ENCODE data around the gene GADD45B.

Gene GADD45B

DNA sequence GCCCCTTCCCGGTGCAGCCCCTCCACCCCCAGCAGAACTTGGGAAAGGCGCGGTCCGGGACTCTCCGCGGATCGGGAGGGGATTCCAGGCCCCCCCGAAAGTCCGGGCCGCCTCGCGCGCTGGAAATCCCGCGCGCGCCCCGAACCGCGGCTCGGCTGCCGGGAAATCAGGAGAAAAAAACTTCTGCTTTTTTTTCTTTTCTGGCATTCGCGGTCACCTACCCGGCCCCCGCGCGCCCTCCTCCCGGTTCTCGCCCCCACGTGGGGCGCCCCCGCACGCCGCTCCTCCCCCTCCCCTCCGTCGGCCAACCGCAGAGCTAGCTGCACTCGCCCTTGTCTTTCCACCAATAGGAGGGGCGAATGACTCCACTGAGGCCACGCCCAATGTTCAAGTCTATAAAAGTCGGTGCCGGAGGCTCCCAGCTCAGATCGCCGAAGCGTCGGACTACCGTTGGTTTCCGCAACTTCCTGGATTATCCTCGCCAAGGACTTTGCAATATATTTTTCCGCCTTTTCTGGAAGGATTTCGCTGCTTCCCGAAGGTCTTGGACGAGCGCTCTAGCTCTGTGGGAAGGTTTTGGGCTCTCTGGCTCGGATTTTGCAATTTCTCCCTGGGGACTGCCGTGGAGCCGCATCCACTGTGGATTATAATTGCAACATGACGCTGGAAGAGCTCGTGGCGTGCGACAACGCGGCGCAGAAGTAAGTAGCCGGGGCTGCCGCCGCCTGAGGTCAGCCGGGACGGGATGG, at the start of gene GADD45B:
Gene GADD45B, plus strand, starts transcription at position 426 of the 749 bp plus-strand sequence. Its CDS starts 232 bp downstream, at position 658.
- peak; percentile 97 for DNase-seq

DNA sequence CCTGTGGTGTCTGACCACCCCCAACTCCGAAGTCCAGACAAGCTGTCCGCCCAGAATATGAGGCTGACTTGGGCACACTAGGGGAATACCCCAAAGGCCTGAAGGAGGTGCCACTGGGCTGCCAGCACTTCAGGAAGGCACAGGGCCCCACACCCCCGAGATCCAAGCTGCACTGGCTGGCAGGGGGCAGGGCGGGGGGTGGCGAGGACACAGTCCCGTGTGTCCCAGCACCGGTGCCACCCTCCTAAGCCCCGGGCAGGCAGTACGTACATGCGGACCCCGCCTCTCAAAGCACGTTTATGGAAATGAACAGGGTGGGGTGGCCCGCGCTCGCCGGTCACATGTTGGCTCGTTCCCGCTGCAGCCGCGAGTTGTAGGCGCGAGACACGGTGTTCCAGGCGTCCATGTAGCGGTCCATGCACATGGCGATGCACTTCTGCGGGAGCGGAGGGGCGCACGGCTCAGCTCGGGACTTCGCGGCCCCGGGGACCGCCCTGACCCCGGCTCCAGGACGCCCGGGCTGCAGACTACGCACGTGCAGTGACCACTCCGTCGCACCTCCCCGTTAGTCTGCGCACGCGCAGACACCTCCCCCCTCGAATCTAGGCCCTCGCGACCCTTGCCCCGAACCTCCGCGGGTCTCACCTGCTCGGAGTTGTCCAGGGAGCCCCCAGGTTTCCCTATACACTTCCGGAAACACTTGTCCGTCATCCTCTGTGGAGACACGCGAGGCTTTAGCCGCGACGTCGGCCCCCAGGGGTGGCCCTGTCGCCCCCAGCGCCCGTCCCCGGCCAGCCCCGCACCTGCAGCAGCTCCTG, 49.1 kb upstream of the GADD45B start:
- DNase-seq: peak; percentile 71

GRCh38 chr19:2427429-2428320, 48.3 kb upstream of the GADD45B start, which contains the start of gene TIMM13:
Gene TIMM13 (minus strand): TSS chr19:2427586. CDS start chr19:2427533, 53 bp downstream.
- DNase-seq: peak; percentile 97

- DNase-seq: no peak
Observed at GRCh38 chr19:2428321-2428690, 47.6 kb upstream of the GADD45B start.

GRCh38 chr19:2428756-2429711, 46.9 kb upstream of the GADD45B start:
- no peak for DNase-seq

DNA sequence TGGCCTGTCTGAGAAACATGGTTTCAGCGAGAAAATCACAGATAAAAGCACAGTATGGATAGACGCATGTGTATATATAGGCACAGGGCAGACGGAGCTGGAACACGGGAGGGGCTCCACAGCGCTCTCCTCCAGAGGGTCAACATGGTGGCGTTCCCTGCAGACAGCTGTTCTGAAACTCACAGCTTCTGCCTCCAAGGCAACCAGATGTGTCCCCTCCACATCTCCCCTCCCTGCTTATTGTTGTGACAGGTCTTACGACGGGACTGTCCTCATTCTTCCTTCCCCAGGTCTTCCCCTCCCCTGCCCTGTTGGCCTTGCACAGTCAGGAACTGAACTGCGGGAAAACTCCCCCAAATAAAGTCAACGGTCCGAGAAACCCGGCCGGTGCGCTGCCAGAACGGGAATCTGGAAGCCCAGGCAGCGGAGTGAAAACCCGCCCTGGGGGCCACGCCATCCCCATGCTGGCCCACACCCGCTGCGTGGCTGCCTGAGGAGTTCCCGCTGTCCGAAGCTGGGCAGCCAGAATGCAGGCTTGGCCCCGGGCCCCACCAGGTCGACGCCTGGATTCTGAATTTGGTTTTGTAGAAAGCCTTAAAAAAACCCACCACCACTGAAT, 45.9 kb upstream of the GADD45B start:
- no peak for DNase-seq

DNA sequence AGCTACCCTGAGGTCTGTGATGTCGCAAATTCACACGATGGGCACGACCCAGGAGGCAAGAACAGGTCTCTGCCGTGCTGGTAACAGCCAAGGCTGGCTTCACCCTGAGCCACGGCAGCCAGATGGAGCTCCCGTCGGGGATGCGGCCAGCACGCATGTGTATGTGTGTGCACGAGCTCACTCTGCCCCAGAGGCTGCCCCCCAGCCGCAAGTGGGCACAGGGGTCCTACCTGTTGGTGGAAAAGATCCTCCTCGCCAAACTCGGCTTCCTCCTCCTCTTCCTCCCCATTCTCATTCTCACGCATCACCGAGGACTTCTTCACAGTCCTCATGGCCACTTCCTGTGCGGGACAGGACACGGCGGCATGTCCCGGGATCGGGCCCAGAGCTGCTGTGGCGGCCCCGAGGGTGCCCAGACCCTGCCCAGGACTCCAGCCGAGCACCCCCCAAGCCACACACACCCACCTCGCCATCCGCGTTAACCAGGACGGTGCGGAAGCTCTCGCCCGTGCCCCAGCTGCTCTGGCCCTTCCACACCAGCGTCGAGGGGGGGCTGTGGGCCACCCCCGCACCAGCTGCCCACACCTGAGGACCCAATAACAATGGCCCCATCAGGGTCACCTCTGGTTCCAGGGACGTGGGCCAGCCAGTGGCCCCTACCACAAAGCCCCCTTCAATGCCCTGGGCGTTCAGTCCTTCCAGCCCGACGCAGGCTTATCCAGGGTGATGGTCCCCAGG, 44.4 kb upstream of the GADD45B start:
- DNase-seq: no peak

- DNase-seq: no peak
Observed at GRCh38 chr19:2432131-2432848, 43.6 kb upstream of the GADD45B start.

- DNase-seq: no peak
Observed at GRCh38 chr19:2433854-2434253, 42.1 kb upstream of the GADD45B start.

DNA sequence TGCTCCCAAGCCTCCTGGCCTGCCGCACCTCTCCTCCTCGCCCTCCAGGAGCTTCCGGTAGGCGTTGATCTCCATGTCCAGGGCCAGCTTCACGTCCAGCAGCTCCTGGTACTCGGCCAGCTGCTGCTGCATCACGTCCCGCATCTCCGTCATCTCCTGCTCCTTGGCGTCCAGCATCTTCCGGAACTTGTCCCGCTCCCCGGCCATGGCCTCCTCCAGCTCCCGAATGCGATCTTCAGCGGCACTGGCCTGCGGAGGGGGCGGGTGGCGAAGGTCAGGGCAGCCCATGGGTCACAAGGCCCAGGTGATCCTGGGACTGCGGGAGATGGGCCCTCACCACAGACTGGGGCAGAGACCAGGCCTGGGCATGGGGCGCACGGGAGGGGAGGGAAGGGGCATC, 41.7 kb upstream of the GADD45B start:
- DNase-seq: no peak

- no peak for DNase-seq
Observed at GRCh38 chr19:2434721-2435265, 41.1 kb upstream of the GADD45B start.

DNA sequence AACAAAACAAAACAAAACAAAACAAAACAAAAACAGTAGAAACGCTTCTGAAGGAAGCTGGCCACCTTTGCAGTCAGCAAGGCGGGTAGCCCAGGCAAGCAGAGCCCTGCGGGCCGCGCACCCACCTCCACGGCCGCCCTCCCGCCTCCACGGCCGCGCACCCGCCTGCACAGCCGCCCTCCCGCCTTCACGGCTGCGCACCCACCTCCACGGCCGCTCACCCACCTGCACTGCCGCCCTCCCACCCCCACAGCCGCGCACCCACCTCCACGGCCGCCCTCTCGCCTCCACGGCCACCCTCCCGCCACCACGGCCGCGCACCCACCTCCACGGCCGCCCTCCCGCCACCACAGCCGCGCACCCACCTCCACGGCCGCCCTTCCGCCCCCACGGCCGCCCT, 39.5 kb upstream of the GADD45B start:
- no peak for DNase-seq

GRCh38 chr19:2436926-2437325, 39.0 kb upstream of the GADD45B start:
- no peak for DNase-seq

DNA sequence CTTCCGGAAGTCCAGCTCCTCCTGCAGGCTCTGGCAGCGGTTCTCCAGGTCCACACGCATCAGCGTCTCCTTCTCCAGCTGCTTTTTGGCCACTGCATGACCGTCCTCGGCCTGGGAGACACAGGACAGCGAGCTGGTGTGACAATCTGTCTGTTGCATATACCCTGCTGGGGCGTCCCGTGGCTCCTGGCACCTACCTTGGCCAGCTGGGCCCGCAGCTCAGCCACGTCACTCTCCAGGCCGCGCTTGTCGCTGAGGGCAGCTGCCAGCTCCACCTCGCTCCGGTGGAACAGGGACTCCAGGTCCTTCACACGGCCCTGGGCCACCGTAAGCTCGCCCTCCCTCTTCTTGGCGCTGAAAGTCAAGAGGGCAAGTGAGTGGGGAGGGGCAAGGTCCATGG, 37.7 kb upstream of the GADD45B start:
- DNase-seq: no peak

DNA sequence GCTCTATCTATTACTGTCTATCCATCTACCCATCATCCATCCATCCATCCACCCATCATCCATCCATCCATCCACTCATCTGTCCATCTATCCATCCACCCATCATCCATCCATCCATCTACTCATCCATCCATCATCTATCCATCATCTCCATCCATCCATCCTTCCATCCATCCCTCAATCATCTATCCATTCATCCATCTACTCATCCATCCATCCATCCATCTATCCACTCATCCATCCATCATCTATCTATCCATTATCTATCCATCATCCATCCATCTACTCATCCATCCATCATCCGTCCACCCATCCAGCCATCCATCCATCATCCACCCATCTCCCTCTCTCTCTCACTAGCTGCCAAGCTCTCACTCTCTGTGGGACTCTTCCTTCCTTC, 35.4 kb upstream of the GADD45B start:
- DNase-seq: no peak

DNA sequence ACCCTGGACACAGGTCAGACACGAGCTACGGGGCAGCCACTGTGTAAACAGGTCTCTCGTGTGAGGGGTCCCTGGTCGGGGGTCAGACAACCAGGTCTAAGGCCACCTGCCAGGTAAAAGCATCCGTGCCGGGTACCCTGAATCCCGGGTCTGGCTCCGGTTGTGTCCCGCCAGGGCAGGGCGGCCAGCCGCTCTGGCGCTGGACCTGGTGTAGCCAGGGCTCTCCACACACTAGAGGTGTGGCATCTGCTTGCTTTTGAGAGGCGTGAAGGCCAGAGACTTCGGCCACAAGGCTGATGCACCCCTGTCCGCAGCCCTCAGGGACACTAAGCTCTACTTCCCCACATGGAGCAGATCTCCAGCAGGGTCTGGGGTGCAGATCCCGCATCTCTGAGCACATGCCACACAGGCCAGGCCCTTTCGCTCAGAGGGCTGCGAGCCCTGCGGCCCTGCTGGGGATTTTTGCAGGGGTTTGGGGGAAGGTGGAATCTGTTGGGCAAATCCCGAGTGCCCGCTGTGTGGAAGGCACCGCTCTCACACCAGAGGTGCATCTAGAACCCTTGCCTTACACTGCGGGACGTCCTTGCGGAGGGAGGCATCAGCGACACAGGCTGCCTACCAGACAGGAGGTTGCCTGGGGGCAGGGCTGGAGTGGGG, 34.7 kb upstream of the GADD45B start:
- DNase-seq: no peak

DNA sequence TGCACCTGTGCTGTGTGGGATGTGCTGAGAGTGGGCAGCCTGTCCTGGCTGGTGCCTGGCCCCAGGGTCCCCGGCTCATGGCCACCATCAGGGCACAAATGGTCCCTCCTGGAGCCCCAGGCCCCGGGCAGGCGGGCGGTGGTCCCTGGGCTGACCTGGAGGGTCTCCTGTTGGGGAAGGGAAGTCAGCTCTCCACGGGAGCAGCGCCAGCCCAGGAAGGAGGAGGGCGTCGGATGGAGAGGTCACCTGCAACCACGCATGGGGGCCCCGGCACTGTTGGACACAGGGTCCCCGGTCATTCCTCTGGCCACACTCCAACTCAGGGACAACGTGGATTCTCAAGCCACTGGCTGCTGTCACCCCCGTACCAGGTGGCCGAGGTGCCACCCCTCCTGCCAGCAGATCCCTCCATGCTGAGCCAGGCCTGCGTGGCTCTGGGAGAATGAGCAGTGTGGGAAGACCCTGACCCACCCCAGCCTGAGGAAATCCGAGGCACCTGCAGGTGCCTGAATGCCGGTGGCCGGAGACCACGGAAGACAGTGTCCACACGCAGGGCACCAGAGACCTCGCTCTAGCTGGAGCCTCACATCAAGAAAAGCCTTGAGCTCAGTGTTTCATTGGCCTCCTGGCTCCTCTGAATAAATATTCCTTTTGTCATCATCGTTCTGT, 32.7 kb upstream of the GADD45B start:
- no peak for DNase-seq

DNA sequence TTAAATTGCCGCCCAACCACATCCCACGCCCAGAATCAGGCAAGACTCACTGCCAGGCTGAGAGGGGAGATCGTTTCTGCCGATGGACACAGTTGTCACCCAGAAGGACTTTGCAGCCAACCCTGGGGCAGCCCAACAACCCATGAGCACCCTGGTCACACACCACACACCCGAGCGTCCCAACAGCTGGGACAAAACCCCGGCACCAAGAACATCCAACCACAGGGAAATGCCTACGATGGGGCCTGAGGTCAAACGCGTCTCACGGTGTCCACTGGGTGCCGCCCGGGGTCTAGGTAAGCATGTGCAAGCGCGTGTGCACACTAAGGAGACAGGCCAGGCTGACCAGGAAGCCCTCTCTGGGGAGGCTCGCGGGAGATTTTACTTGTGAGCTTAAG, 32.1 kb upstream of the GADD45B start:
- no peak for DNase-seq

Data from stimulated activated CD4-positive, alpha-beta T cell treated with anti-CD3 and anti-CD28 coated beads, Interleukin-15, amount 100 ng/mL, for 24 hours (primary cell).